ENCODE measurements around the gene PTGFRN. TPM values are rescaled to one million over a fixed set of nuclear protein-coding genes. Genes with fewer than 3 reads are reported as not detected.

PTGFRN gene
- total RNA-seq, 1 donor from 2014 or later: 75.8 TPM

GRCh38 chr1:116942344-116942743 is 32.6 kb downstream of the PTGFRN start:
- DNase-seq (ENCODE audit: low spot score): no peak

DNA sequence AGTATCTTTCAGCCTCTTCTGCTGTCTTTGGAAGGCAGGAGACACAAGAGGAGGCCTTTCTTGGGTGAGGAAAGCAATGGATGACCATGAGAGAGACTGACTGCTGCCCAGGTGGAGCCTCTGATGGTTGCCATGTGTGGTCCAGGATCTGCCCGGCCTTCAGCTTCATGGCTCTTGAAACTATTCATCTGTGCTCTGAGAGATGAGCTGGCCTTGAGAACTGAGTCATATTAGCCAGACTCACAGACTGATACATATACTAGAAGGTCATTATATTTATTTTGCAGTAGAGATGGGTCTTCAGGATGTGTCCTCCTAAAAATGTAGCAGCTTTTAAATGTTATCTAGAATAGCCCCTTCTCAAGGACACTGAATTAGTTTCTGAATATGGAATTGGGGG is 33.7 kb downstream of the PTGFRN start:
- no peak for DNase-seq (ENCODE audit: low spot score)

DNA sequence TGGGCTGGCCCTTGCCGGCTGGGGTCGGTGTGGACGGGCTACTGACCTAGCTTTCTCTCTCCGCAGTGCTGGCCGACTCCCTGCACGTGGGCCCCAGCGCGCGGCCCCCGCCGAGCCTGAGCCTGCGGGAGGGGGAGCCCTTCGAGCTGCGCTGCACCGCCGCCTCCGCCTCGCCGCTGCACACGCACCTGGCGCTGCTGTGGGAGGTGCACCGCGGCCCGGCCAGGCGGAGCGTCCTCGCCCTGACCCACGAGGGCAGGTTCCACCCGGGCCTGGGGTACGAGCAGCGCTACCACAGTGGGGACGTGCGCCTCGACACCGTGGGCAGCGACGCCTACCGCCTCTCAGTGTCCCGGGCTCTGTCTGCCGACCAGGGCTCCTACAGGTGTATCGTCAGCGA is 34.9 kb downstream of the PTGFRN start:
- no peak for DNase-seq (ENCODE audit: low spot score)

- peak; percentile 18 for DNase-seq (ENCODE audit: low spot score)
Observed at GRCh38 chr1:116945421-116945820, 35.7 kb downstream of the PTGFRN start.

DNA sequence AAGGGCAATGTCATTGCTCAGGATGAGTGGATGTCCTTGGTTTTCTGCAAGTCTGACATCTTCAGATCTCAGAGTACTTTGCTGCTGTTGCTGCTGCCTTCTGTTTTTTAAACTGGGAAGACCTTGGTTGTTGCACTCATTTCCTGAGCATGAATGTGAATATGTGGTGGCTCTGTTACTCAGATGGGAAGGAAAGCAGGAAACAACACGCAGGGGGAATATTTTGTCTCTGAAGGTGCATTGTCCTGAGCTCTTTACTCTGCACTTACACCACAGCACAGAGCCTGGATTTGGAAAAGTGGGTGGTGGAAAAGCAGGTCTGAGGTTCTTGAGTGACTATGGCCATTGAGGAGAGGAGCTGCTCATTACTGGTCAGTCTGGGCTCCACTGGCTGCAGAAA is 36.3 kb downstream of the PTGFRN start:
- no peak for DNase-seq (ENCODE audit: low spot score)

DNA sequence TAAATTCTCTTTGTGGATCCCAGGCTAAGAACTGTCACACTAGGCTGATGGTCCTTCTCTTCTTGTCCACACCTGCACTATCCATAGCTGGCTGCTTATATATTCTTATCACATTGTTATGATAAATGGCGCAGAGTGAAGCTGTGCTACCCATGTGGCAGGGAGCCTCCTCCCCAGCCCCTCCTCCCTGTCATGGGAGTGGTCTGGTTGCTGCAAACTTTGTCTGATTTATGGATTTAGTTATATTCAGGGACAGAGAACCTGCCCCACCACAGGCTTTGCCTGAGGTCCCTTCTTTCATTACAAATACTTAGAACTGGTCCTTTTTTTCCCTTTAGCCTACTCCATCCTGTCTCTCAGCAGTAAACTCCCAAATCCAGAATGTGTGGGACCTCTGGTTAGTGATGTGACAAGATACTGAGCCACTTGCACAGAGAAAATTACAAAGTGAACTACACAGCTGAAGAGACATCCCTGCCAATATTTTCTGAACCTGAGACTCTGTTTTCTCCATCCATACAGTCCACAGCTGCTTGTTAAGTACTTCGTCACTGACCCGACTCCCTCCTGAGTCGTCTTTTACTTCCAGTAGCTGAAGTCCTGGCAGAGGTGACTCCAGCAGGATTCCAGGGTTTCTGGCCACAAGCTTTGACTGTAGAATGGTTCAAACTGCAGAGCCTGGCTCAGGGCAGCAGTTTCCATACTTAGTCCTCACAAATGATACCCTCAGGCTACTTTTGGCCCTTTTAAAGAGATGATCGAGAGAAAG is 37.6 kb downstream of the PTGFRN start:
- DNase-seq (ENCODE audit: low spot score): peak; percentile 38

DNA sequence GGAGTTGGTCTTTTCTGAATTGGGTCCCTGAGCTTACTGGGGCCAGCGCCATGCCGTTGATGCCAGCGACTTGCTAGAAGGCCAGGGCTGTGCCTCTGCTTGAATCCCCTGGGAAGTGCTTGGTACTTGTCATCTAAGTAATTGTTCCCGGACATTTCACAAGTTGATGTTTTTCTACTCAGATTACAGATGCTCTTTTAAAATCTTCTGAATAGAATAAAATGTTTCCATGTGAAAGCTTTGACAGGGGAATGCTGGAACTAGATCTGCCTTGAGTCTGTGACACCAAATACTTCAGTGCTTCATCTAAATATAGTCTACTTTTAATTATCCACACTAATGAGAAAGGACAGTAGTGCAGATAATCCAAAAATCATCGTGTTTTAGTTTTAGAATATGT is 38.3 kb downstream of the PTGFRN start:
- no peak for DNase-seq (ENCODE audit: low spot score)

- DNase-seq (ENCODE audit: low spot score): no peak
Observed at GRCh38 chr1:116948642-116949041, 38.9 kb downstream of the PTGFRN start.

DNA sequence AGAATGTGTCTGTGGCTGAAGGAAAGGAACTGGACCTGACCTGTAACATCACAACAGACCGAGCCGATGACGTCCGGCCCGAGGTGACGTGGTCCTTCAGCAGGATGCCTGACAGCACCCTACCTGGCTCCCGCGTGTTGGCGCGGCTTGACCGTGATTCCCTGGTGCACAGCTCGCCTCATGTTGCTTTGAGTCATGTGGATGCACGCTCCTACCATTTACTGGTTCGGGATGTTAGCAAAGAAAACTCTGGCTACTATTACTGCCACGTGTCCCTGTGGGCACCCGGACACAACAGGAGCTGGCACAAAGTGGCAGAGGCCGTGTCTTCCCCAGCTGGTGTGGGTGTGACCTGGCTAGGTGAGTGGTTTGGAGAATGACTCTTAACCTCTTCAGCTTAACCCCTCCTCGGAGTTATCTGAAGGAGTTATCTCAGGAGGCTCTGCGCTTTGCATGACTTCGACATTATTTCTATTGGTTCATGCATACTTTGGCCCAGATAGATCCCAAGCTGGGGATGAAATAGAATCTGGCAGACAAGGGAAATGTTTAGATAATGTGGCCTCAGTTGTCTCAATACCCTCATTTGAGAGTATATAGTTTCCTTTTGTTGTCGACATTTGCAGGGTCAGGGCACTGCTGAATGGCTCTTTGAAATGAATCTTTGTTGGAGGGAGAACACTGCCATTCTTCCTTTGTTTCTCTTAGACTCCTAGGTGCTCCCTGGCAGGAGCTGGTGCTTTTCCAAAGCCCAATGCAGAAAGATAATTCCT is 39.7 kb downstream of the PTGFRN start:
- DNase-seq (ENCODE audit: low spot score): no peak

GRCh38 chr1:116950517-116951199 is 40.9 kb downstream of the PTGFRN start:
- DNase-seq (ENCODE audit: low spot score): peak; percentile 95

DNA sequence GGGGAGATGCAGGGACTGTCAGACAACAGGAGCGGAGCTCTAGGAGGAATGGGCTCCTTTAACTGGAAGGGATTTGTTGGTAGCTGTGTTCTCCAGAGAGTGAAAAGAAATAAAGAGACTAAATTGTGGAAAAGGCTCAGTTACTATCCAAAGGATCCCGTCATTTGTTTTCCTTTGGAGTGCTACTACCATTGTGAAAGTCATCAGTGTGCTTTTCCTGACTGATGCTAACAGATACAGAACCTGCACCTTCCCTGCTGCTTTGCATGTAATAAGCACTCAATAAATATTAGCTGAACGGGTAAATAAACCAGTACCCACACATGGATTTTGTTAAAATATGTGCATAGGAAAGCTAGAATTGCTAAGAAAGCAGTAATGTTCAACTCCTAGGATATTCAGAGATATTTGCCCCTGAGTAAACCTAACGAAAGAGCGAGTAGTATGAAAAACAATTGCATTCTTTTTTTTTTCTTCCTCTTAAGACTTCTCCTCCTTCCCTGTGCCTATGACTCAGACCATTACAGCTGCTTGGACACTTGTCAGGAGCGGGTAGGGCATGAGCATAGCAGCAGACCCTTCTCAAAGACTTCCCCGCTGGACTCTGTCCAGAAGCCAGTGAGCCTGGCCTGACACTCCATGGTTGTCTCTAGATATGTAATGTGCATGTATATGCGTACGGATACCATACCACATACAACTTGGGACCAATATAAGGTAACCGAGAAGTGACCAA is 41.7 kb downstream of the PTGFRN start:
- DNase-seq (ENCODE audit: low spot score): peak; percentile 96

- no peak for DNase-seq (ENCODE audit: low spot score)
Observed at GRCh38 chr1:116952738-116953275, 43.1 kb downstream of the PTGFRN start.

- DNase-seq (ENCODE audit: low spot score): peak; percentile 46
Observed at GRCh38 chr1:116954440-116954839, 44.7 kb downstream of the PTGFRN start.

DNA sequence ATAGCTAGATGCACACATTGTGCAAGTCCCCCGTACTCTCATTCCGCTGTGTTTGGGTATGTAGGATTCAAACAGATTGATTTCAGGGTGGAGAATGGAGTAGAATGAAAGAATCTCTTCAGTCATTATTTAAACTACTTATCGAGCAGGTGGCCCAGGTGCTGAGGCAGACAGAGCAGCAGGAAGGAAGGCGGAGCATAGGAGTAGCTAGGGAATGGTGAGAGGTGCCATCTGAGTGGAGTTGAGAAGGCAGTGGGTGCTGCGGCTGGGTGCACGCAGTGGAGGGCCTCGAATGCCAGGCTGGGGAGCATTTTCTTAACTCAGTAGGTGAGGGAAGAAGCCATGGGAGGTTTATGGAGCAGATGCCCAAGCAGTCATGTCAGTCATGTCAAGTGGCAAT is 46.7 kb downstream of the PTGFRN start:
- no peak for DNase-seq (ENCODE audit: low spot score)

DNA sequence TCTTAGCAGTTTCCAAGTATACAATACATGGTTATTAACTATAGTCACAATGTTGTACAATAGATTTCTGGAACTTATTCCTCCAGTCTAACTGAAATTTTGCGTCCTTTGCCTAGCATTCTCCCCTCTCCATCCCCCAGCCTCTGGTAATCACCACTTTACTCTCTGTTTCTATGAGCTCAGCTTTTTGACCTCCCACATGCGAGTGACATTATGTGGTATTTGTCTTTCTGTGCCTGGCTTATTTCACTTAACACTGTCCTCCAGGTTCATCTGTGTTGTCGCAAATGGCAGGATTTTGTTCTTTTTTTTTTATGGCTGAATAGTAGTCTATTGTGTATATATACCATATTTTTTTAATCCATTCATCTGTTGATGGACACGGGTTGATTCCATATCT is 47.9 kb downstream of the PTGFRN start:
- DNase-seq (ENCODE audit: low spot score): no peak

GRCh38 chr1:116958110-116958509 is 48.4 kb downstream of the PTGFRN start:
- no peak for DNase-seq (ENCODE audit: low spot score)

GRCh38 chr1:116958977-116959376 is 49.3 kb downstream of the PTGFRN start:
- no peak for DNase-seq (ENCODE audit: low spot score)

- DNase-seq (ENCODE audit: low spot score): no peak
Observed at GRCh38 chr1:116961606-116962005, 51.9 kb downstream of the PTGFRN start.

DNA sequence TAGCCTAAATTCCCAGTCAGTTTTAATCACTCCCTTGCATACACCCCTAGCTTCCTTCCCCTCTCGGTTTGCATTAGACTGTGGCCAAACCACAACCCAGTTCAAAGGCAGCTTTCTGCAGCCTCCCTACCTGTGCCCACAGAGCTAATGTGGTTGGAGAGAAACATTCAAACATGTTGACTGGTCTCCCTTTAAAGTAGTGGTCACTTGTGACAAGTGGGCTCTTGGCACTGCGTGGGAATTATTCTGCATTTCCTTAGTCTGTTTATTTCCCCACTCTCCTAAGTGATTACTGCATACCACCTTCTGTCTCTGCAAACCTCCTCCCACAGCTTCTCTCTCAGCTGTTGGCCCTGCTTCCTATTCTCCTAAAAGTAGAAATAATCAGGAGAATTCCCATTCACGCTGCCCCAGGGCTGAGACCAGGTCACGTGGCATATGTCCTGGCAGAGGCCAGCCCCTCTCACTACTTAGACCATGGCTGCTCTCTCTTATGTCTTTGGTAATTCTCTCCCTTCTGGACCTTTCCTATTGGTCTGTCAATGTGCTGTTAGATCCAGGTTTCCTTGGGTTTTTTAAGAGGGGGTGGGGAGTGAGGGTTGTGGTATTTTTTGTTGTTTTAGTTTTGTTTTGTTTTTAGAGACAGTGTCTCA is 53.4 kb downstream of the PTGFRN start:
- DNase-seq (ENCODE audit: low spot score): no peak

DNA sequence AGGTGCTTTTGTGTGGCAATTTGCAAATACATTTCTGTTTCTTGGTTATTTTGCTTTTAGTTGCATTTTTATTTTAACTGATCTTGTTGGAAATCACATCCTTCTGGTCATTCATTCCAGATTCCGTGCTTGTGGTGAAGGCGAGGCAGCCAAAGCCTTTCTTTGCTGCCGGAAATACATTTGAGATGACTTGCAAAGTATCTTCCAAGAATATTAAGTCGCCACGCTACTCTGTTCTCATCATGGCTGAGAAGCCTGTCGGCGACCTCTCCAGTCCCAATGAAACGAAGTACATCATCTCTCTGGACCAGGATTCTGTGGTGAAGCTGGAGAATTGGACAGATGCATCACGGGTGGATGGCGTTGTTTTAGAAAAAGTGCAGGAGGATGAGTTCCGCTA is 57.1 kb downstream of the PTGFRN start:
- no peak for DNase-seq (ENCODE audit: low spot score)

DNA sequence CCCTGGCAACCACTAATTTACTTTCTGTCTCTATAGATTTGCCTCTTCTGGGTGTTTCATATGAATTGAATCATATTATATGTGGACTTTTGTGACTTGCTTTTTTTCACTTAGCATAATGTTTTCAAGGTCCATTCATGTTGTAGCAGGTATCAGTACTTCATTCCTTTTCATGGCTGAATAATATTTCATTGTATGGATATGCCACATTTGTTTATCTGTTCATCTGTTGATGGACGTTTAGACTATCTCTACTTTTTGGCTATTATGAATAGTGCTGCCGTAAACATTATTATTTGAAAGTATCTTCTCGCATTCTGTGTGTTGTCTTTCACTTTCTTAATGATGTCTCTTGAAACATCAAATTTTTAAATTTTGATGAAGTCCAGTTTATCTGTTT is 59.0 kb downstream of the PTGFRN start:
- DNase-seq (ENCODE audit: low spot score): no peak
